CD4-positive, alpha-beta T cell (primary cell): ENCODE measurements around the gene LGR6. TPM values are rescaled to one million over a fixed set of nuclear protein-coding genes. Genes with fewer than 3 reads are reported as not detected.

Experiments
- ATAC-seq: fragments of 200-7000 bp; cut with Tn5 transposase; one replicate; pipeline ENCODE4 v1.10.0; 2022; ENCODE audit warnings: mild to moderate bottlenecking; ENCODE audit not compliant: poor library complexity
- CTCF ChIA-PET: fragments of 350-600 bp; sonication (Branson Sonifier 250); formaldehyde crosslinking; loops from one replicate; lab custom pipeline; 2021; ENCODE audit warnings: antibody characterized with exemption, inconsistent platforms; lab: Charles Lee
- POLR2A ChIA-PET: fragments of 350-600 bp; sonication (Branson Sonifier 250); formaldehyde crosslinking; loops from one replicate; lab custom pipeline; 2021; ENCODE audit warnings: antibody characterized with exemption, inconsistent platforms; lab: Charles Lee
- DNase-seq, 14 experiments: peaks; one replicate each; pipeline ENCODE4 v3.0.0-alpha.2; 2013 to 2020; ENCODE audit warnings: mixed read lengths in 2 of 14
- H3K27ac ChIP-seq, 2 donors: one replicate each; pipeline versions ENCODE4 v1.5.1 to v1.7.0; 2013; ENCODE audit warnings: low read length in 2 of 2, low read depth in 1 of 2, mild to moderate bottlenecking in 1 of 2
- H3K27me3 ChIP-seq, 2 experiments: 1 replicate in 1 of 2; 2 replicates in 1 of 2; pipeline versions ENCODE4 v1.6.1 to v1.7.0; 2013; ENCODE audit warnings: low read length in 2 of 2, control low read depth in 1 of 2, mild to moderate bottlenecking in 1 of 2, moderate library complexity in 1 of 2; ENCODE audit not compliant: insufficient read depth in 2 of 2, control insufficient read depth in 1 of 2
- H3K36me3 ChIP-seq: one replicate; pipeline ENCODE4 v1.6.1; 2013; ENCODE audit warnings: low read length, control low read depth; ENCODE audit not compliant: insufficient read depth
- H3K4me1 ChIP-seq: one replicate; pipeline ENCODE4 v1.6.1; 2013; ENCODE audit warnings: low read length, control low read depth; ENCODE audit not compliant: insufficient read depth
- H3K4me3 ChIP-seq: one replicate; pipeline ENCODE4 v1.5.1; 2013; ENCODE audit warnings: mild to moderate bottlenecking, low read length, moderate library complexity
- H3K9me3 ChIP-seq, 2 experiments: 1 replicate in 1 of 2; 2 replicates in 1 of 2; pipeline versions ENCODE4 v1.6.1 to v1.7.0; 2013; ENCODE audit warnings: low read length in 2 of 2, mild to moderate bottlenecking in 2 of 2, control low read depth in 1 of 2, moderate library complexity in 1 of 2; ENCODE audit not compliant: control insufficient read depth in 1 of 2, insufficient read depth in 1 of 2
- H3K27ac Mint-ChIP-seq: one replicate; pipeline ENCODE4 v1.8.0; 2020; ENCODE audit warnings: mixed read lengths
- H3K27me3 Mint-ChIP-seq: one replicate; pipeline ENCODE4 v1.8.0; 2021; ENCODE audit warnings: mixed read lengths
- H3K36me3 Mint-ChIP-seq: one replicate; pipeline ENCODE4 v1.8.0; 2021; ENCODE audit warnings: low read depth, mixed read lengths
- H3K4me1 Mint-ChIP-seq: one replicate; pipeline ENCODE4 v1.8.0; 2021; ENCODE audit warnings: low read depth, mixed read lengths
- H3K4me3 Mint-ChIP-seq: one replicate; pipeline ENCODE4 v1.8.0; 2020; ENCODE audit warnings: mild to moderate bottlenecking, mixed read lengths
- H3K9me3 Mint-ChIP-seq: one replicate; pipeline ENCODE4 v1.8.0; 2020; ENCODE audit warnings: mixed read lengths
- CTCF ChIP-seq: fragments of 200-600 bp; IDR thresholded peaks from one replicate; pipeline ENCODE4 v1.8.0; 2022; ENCODE audit warnings: antibody characterized with exemption, mild to moderate bottlenecking
- intact Hi-C, 2 experiments: fragments of 100-400 bp; cut with DNase I in 1 of 2; cut with micrococcal nuclease in 1 of 2; formaldehyde crosslinking; loops; one replicate each; pipeline versions ENCODE4 v1.15.1 to v1.9.0; 2023 to 2025; cut with DNase I, micrococcal nuclease
- total RNA-seq, 174 experiments: library from RNA in 2 of 174; stranded (reverse) in 2 of 174; gene quantifications; one replicate each; pipeline ENCODE4 v1.2.3 and lab custom pipeline; 2021 to 2026

Gene LGR6
- total RNA-seq, 2 experiments from 2014 or later = 0.19 to 0.45 TPM

- DNase-seq (no peak), ATAC-seq (no peak)
- H3K4me3 ChIP-seq = no peak overlapping the region
- intact Hi-C loops = no loop called here
- CTCF ChIA-PET = interaction anchor here (0.7 to 2.1 kb wide), 11 partner anchors 13 to 161 kb away, joined by 3 to 10 read pairs (median 4); partner anchors contain the start of genes LGR6 and PTPN7
- H3K4me1 ChIP-seq = no peaks in the 10 kb centered on the region
- Mint-ChIP-seq H3K4me1 (no peaks in the 10 kb centered on the region), H3K4me3 (no peak overlapping the region), H3K27me3 (peaks cover 5% of the 10 kb centered on the region), H3K9me3 (no peaks in the 10 kb centered on the region), H3K27ac (no peak overlapping the region), H3K36me3 (no peaks in the 10 kb centered on the region)
- H3K27ac ChIP-seq = no peak overlapping the region
- no peaks in the 10 kb centered on the region for H3K9me3 ChIP-seq
- TF ChIP-seq CTCF = no peak
- no peaks in the 10 kb centered on the region for H3K27me3 ChIP-seq
- POLR2A ChIA-PET = interaction anchor here (1.0 to 1.8 kb wide), 2 partner anchors 42 to 123 kb away, joined by 3 to 7 read pairs; partner anchors contain the start of gene LGR6
- no peaks in the 10 kb centered on the region for H3K36me3 ChIP-seq
These were observed 122.6 kb downstream of the LGR6 start for GRCh38 chr1:202316186-202316585.

DNA sequence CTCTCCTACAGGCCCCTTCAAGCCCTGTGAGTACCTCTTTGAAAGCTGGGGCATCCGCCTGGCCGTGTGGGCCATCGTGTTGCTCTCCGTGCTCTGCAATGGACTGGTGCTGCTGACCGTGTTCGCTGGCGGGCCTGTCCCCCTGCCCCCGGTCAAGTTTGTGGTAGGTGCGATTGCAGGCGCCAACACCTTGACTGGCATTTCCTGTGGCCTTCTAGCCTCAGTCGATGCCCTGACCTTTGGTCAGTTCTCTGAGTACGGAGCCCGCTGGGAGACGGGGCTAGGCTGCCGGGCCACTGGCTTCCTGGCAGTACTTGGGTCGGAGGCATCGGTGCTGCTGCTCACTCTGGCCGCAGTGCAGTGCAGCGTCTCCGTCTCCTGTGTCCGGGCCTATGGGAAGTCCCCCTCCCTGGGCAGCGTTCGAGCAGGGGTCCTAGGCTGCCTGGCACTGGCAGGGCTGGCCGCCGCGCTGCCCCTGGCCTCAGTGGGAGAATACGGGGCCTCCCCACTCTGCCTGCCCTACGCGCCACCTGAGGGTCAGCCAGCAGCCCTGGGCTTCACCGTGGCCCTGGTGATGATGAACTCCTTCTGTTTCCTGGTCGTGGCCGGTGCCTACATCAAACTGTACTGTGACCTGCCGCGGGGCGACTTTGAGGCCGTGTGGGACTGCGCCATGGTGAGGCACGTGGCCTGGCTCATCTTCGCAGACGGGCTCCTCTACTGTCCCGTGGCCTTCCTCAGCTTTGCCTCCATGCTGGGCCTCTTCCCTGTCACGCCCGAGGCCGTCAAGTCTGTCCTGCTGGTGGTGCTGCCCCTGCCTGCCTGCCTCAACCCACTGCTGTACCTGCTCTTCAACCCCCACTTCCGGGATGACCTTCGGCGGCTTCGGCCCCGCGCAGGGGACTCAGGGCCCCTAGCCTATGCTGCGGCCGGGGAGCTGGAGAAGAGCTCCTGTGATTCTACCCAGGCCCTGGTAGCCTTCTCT lies 124.6 kb downstream of the LGR6 start:
- no peaks in the 10 kb centered on the region for H3K9me3 ChIP-seq
- Mint-ChIP-seq H3K4me3 (no peak overlapping the region), H3K27ac (no peak overlapping the region), H3K36me3 (no peaks in the 10 kb centered on the region), H3K9me3 (no peaks in the 10 kb centered on the region), H3K4me1 (no peaks in the 10 kb centered on the region), H3K27me3 (peaks cover 5% of the 10 kb centered on the region)
- H3K27me3 ChIP-seq = no peaks in the 10 kb centered on the region
- H3K27ac ChIP-seq = no peak overlapping the region
- ChIA-PET CTCF (no interaction called here), POLR2A (no interaction called here)
- H3K4me3 ChIP-seq = no peak overlapping the region
- H3K36me3 ChIP-seq = no peaks in the 10 kb centered on the region
- H3K4me1 ChIP-seq = no peaks in the 10 kb centered on the region
- DNase-seq (no peak), ATAC-seq (no peak)
- intact Hi-C loops = no loop called here
- TF ChIP-seq CTCF = no peak

DNA sequence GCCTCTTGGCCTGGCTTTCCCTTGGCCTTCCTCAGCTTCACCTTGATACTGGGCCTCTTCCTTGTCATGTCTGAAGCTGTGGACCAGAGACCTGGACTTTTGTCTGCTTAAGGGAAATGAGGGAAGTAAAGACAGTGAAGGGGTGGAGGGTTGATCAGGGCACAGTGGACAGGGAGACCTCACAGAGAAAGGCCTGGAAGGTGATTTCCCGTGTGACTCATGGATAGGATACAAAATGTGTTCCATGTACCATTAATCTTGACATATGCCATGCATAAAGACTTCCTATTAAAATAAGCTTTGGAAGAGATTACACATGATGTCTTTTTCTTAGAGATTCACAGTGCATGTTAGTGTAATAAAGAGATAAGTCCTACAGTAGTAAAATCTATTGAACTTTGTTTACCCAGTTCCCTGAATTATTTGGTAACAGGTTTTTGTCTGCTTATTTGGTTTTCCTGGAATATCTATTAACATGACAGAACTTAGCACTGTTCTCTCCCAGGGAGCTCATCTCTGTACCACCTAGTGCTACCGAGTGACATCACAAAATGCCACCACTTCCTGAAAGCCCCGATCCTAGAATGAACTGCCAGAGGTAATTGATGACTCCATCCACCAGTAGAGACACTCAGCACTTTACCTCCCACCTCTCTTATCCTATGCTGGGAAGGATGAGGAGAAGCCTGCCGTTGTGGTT lies 125.9 kb downstream of the LGR6 start:
- H3K4me1 ChIP-seq = no peaks in the 10 kb centered on the region
- intact Hi-C loops = no loop called here
- no peaks in the 10 kb centered on the region for H3K36me3 ChIP-seq
- H3K27me3 ChIP-seq = no peaks in the 10 kb centered on the region
- no peaks in the 10 kb centered on the region for H3K9me3 Mint-ChIP-seq
- DNase-seq = no peak
- no peak for TF ChIP-seq CTCF
- H3K27ac ChIP-seq = no peak overlapping the region
- CTCF ChIA-PET = no interaction called here
- H3K4me1 Mint-ChIP-seq = no peaks in the 10 kb centered on the region
- H3K4me3 Mint-ChIP-seq = no peak overlapping the region
- POLR2A ChIA-PET = no interaction called here
- H3K9me3 ChIP-seq = no peaks in the 10 kb centered on the region
- H3K36me3 Mint-ChIP-seq = no peaks in the 10 kb centered on the region
- H3K27ac Mint-ChIP-seq = no peak overlapping the region
- ATAC-seq = no peak
- H3K27me3 Mint-ChIP-seq = peaks cover 5% of the 10 kb centered on the region
- no peak overlapping the region for H3K4me3 ChIP-seq
